ENCODE measurements around the gene CSH1. TPM values are rescaled to one million over a fixed set of nuclear protein-coding genes. Genes with fewer than 3 reads are reported as not detected.
A peak's percentile ranks its signal among the peaks of the same experiment; 100 is the strongest.
"Not testable (repeated sequence)": the region's sequence is repeated elsewhere in the genome, so short reads cannot be mapped to it uniquely, and the experiment has no call there.

Gene CSH1
- total RNA-seq, result not detected in 2 replicates

- DNase-seq (ENCODE audit: low read depth); H3K36me3 ChIP-seq (ENCODE audit: control insufficient read depth, insufficient read depth, low read length); FAIRE-seq; H3K4me3 ChIP-seq (ENCODE audit: low read depth, low read length); H3K27me3 ChIP-seq (ENCODE audit: control insufficient read depth, insufficient read depth, low read length): not testable (repeated sequence)
Observed at GRCh38 chr17:63896524-63897354, at the start of gene CSH1. Gene CSH1 (minus strand): TSS chr17:63896574. CDS start chr17:63896511, 63 bp downstream.

- no peak for DNase-seq (ENCODE audit: low read depth)
- no peaks in the 10 kb centered on the region for H3K27me3 ChIP-seq (ENCODE audit: control insufficient read depth, insufficient read depth, low read length)
- TF ChIP-seq CTCF (IDR thresholded peaks at IDR 0.05; ENCODE audit: insufficient read depth, low read length, severe bottlenecking), result no peak
- no peaks in the 10 kb centered on the region for H3K36me3 ChIP-seq (ENCODE audit: control insufficient read depth, insufficient read depth, low read length)
- H3K4me3 ChIP-seq (ENCODE audit: low read depth, low read length), result no peak overlapping the region
- FAIRE-seq, result no peak
Observed at GRCh38 chr17:63945784-63946439, 49.5 kb upstream of the CSH1 start.

- H3K4me3 ChIP-seq (ENCODE audit: low read depth, low read length), result no peak overlapping the region
- H3K36me3 ChIP-seq (ENCODE audit: control insufficient read depth, insufficient read depth, low read length), result no peaks in the 10 kb centered on the region
- FAIRE-seq, result no peak
- H3K27me3 ChIP-seq (ENCODE audit: control insufficient read depth, insufficient read depth, low read length), result no peaks in the 10 kb centered on the region
- no peak for DNase-seq (ENCODE audit: low read depth)
- no peak for TF ChIP-seq CTCF (IDR thresholded peaks at IDR 0.05; ENCODE audit: insufficient read depth, low read length, severe bottlenecking)
Observed at GRCh38 chr17:63944736-63945499, 48.5 kb upstream of the CSH1 start.

GRCh38 chr17:63943745-63944144 lies 47.4 kb upstream of the CSH1 start:
- FAIRE-seq (no peak), DNase-seq (ENCODE audit: low read depth) (no peak)
- TF ChIP-seq CTCF (IDR thresholded peaks at IDR 0.05; ENCODE audit: insufficient read depth, low read length, severe bottlenecking), result peak; percentile 7
- Histone ChIP-seq H3K36me3 (ENCODE audit: control insufficient read depth, insufficient read depth, low read length) (no peaks in the 10 kb centered on the region), H3K4me3 (ENCODE audit: low read depth, low read length) (no peak overlapping the region), H3K27me3 (ENCODE audit: control insufficient read depth, insufficient read depth, low read length) (no peaks in the 10 kb centered on the region)

GRCh38 chr17:63942309-63942985 lies 46.1 kb upstream of the CSH1 start:
- no peak overlapping the region for H3K4me3 ChIP-seq (ENCODE audit: low read depth, low read length)
- FAIRE-seq (peak; percentile 92), DNase-seq (ENCODE audit: low read depth) (no peak)
- no peak for TF ChIP-seq CTCF (IDR thresholded peaks at IDR 0.05; ENCODE audit: insufficient read depth, low read length, severe bottlenecking)
- H3K36me3 ChIP-seq (ENCODE audit: control insufficient read depth, insufficient read depth, low read length), result no peaks in the 10 kb centered on the region
- no peaks in the 10 kb centered on the region for H3K27me3 ChIP-seq (ENCODE audit: control insufficient read depth, insufficient read depth, low read length)
